Loucy (cell line): ENCODE results near the gene PLPP4.

Experiments
- EZH2phosphoT487 ChIP-seq: fragments of 200-600 bp; IDR thresholded peaks from 2 replicates; pipeline ENCODE4 v1.6.1; 2018; ENCODE audit warnings: antibody characterized with exemption, mild to moderate bottlenecking, moderate library complexity, borderline replicate concordance
- TF ChIP-seq, protein P1 (sequence below): fragments of 200-600 bp; sonication (generic); conservative IDR thresholded peaks from 2 replicates; pipeline ENCODE4 v1.5.1; 2014; ENCODE audit warnings: mild to moderate bottlenecking, antibody characterized with exemption, low read length

- TF ChIP-seq, protein P1, sequence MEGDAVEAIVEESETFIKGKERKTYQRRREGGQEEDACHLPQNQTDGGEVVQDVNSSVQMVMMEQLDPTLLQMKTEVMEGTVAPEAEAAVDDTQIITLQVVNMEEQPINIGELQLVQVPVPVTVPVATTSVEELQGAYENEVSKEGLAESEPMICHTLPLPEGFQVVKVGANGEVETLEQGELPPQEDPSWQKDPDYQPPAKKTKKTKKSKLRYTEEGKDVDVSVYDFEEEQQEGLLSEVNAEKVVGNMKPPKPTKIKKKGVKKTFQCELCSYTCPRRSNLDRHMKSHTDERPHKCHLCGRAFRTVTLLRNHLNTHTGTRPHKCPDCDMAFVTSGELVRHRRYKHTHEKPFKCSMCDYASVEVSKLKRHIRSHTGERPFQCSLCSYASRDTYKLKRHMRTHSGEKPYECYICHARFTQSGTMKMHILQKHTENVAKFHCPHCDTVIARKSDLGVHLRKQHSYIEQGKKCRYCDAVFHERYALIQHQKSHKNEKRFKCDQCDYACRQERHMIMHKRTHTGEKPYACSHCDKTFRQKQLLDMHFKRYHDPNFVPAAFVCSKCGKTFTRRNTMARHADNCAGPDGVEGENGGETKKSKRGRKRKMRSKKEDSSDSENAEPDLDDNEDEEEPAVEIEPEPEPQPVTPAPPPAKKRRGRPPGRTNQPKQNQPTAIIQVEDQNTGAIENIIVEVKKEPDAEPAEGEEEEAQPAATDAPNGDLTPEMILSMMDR: no peak
- no peak for TF ChIP-seq EZH2phosphoT487
Observed at GRCh38 chr10:120539076-120539475, 82.0 kb downstream of the PLPP4 start.
